Measurements from ENCODE around the gene DNLZ. TPM values are rescaled to one million over a fixed set of nuclear protein-coding genes. Genes with fewer than 3 reads are reported as not detected.

DNLZ gene
- total and polyA plus RNA-seq, 12 donors = 23.3 to 49.2 (median 32.5) TPM

DNA sequence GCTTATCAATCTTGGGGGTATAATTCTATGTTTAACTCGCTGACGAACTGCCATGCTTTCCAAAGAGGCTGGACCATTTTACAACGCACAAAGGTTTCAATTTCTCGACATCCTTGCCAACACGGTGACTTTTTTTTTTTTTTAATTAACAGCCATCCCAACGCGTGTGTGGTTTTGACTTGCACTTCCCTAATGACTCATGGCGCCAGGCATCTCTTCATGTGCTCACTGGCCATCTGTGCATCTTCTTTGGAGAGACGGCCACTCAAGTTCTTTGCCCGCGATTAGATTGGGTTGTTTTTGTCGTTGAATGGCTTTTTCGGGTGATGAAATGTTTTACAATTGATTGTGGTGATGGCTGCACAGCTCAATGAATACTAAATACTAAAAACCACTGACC is 22.5 kb upstream of the DNLZ start:
- WGBS, 2 donors = 92% methylated on average over 13 of the region's 13 CpGs
- ATAC-seq (no peak), DNase-seq (no peak)
- H3K36me3 ChIP-seq = peaks cover 0 to 97% (median 48%) of the 10 kb centered on the region in 9 donors
- TF ChIP-seq, protein P1, sequence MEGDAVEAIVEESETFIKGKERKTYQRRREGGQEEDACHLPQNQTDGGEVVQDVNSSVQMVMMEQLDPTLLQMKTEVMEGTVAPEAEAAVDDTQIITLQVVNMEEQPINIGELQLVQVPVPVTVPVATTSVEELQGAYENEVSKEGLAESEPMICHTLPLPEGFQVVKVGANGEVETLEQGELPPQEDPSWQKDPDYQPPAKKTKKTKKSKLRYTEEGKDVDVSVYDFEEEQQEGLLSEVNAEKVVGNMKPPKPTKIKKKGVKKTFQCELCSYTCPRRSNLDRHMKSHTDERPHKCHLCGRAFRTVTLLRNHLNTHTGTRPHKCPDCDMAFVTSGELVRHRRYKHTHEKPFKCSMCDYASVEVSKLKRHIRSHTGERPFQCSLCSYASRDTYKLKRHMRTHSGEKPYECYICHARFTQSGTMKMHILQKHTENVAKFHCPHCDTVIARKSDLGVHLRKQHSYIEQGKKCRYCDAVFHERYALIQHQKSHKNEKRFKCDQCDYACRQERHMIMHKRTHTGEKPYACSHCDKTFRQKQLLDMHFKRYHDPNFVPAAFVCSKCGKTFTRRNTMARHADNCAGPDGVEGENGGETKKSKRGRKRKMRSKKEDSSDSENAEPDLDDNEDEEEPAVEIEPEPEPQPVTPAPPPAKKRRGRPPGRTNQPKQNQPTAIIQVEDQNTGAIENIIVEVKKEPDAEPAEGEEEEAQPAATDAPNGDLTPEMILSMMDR (IDR thresholded peaks at IDR 0.05) = no peak
- intact Hi-C loops (cut with DNase I) = no loop called here
- H3K4me1 ChIP-seq = peaks cover 0 to 6% (median 0%) of the 10 kb centered on the region in 9 donors
- H3K27ac ChIP-seq = no peak overlapping the region
- H3K4me3 ChIP-seq = no peak overlapping the region
- no peaks in the 10 kb centered on the region for H3K27me3 ChIP-seq
- H3K9me3 ChIP-seq = no peaks in the 10 kb centered on the region

DNA sequence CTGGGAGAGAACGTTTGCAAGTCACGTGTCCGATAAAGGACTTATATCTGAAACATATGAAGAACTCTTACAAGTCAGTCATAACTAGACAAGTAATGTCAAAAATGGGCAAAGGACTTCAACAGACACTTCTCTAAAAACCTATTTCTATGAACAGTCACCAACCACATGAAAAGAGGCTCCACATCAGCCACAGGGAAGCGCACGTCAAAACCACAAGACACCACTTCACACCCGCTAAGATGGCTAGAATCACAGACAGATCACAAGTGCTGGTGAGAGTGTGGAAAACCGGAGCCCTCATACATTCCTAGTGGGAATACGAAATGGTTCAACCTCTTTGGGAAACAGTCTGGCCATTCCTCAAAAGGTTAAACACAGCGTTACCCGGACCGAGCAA is 21.5 kb upstream of the DNLZ start:
- Histone ChIP-seq H3K4me3 (no peak overlapping the region), H3K4me1 (peaks cover 0 to 11% (median 0%) of the 10 kb centered on the region in 9 donors), H3K9me3 (no peaks in the 10 kb centered on the region), H3K27ac (no peak overlapping the region), H3K27me3 (no peaks in the 10 kb centered on the region), H3K36me3 (peaks cover 0 to 99% (median 45%) of the 10 kb centered on the region in 9 donors)
- TF ChIP-seq, protein P1 (IDR thresholded peaks at IDR 0.05) = no peak
- whole genome bisulfite sequencing, 2 donors = 95% methylated on average over 11 of the region's 11 CpGs
- DNase-seq (no peak), ATAC-seq (no peak)
- intact Hi-C loops (cut with DNase I) = no loop called here

DNA sequence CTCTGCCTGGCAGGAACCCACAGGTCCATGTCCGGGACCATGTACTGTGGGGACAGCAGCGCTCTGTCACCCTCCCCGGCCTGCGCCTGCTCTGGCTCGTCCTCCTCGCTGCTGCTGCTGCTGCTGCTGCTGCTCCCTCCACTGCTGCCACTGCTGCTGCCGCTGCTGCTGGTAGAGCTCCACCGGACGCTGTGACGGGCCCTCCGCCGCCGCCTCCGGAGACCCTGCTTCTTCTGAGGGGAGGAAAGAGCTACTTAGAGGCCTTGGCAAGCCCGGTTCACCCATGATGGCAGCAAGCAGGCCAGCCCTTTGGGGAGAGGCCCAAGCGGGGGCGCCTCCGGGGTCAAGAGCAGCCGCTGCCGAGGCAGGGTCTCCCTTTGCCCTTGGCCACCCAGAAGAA is 19.9 kb upstream of the DNLZ start:
- H3K36me3 ChIP-seq = peaks cover 0 to 99% (median 39%) of the 10 kb centered on the region in 9 donors
- DNase-seq = no peak

DNA sequence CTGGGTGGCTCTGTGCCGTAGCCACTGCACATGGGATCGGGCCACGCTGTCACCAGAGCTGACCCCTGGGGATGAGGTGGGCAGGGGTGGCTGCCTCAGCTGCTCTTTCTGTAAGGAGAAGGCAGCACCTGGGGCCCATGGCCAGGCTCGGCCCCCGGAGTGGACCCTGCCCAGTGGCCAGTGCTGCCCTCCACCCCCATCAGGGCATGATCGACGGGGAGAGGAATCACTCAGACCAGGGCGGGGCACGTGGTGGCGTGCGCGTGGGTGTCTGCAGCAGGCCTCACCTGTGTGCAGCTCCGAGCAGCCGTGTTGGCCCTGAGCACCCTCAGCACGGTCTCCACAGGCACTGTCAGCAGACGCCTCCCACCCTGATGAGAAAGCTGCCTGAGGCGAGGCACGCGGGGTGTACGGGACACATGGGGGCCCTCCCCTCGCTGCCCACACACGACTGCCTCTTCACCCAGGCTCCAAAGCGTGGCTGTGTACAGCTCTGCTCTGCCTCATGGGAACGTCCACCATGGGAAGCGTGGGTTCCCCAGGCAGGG is 18.5 kb upstream of the DNLZ start:
- ATAC-seq = no peak
- Histone ChIP-seq H3K4me1 (peaks cover 0 to 15% (median 3%) of the 10 kb centered on the region in 9 donors), H3K27ac (no peak overlapping the region), H3K4me3 (no peak overlapping the region), H3K36me3 (peaks cover 0 to 93% (median 25%) of the 10 kb centered on the region in 9 donors), H3K9me3 (no peaks in the 10 kb centered on the region), H3K27me3 (no peaks in the 10 kb centered on the region)
- intact Hi-C loops (cut with DNase I) = no loop called here
- TF ChIP-seq, protein P1 (IDR thresholded peaks at IDR 0.05) = no peak
- DNase-seq = no peak
- WGBS, 2 donors = 92 to 94% methylated on average over 25 of the region's 25 CpGs

More for the DNA sequence above, 19.9 kb upstream of the DNLZ start:
- 96 to 99% methylated on average over 20 of the region's 20 CpGs for WGBS, 2 donors
- TF ChIP-seq, protein P1 (IDR thresholded peaks at IDR 0.05) = no peak
- no peak for ATAC-seq
- intact Hi-C loops (cut with DNase I) = no loop called here
- Histone ChIP-seq H3K4me1 (peaks cover 0 to 12% (median 0%) of the 10 kb centered on the region in 9 donors), H3K27ac (no peak overlapping the region), H3K9me3 (no peaks in the 10 kb centered on the region), H3K27me3 (no peaks in the 10 kb centered on the region), H3K4me3 (no peak overlapping the region)

Measured in heart right ventricle (tissue), 16 donors.